A673 (cell line): Measurements from ENCODE around the gene PNLIPRP2. TPM values are rescaled to one million over a fixed set of nuclear protein-coding genes. Genes with fewer than 3 reads are reported as not detected.

ENCODE experiments used
- BruUV-seq: library from RNA; stranded (reverse); fragments of 400-500 nt; replicated peaks from 2 replicates; lab custom pipeline; 2021; lab: Mats Ljungman, UMichigan
- CTCF ChIA-PET: fragments of 300-600 bp; sonication (Branson Sonifier 250); formaldehyde crosslinking; loops from one replicate; lab custom pipeline; 2022; ENCODE audit warnings: antibody characterized with exemption; lab: Charles Lee
- POLR2A ChIA-PET: fragments of 300-600 bp; sonication (Branson Sonifier 250); formaldehyde crosslinking; loops from one replicate; lab custom pipeline; 2022; ENCODE audit warnings: antibody characterized with exemption; ENCODE audit not compliant: low non-redundant PET; lab: Charles Lee
- DNase-seq: peaks from one replicate; pipeline ENCODE4 v3.0.0-alpha.2; 2015; ENCODE audit warnings: low spot score
- H3K27ac ChIP-seq: fragments of 200-600 bp; sonication (generic); 2 replicates; pipeline ENCODE4 v1.5.1; 2016; ENCODE audit warnings: mixed run types, low read depth, mild to moderate bottlenecking, mixed read lengths, antibody characterized with exemption, low read length; ENCODE audit not compliant: poor library complexity, severe bottlenecking
- H3K27me3 ChIP-seq: fragments of 200-600 bp; sonication (generic); replicated peaks from 2 replicates; pipeline ENCODE4 v1.6.1; 2017; ENCODE audit warnings: mixed run types, low read depth, mild to moderate bottlenecking, mixed read lengths, antibody characterized with exemption, low read length; ENCODE audit not compliant: insufficient read depth, poor library complexity
- H3K36me3 ChIP-seq: fragments of 200-600 bp; sonication (generic); 2 replicates; pipeline ENCODE4 v1.6.1; 2016; ENCODE audit warnings: mixed run types, mild to moderate bottlenecking, mixed read lengths, antibody characterized with exemption, low read length; ENCODE audit not compliant: insufficient read depth, poor library complexity, severe bottlenecking
- H3K4me1 ChIP-seq: fragments of 200-600 bp; sonication (generic); 2 replicates; pipeline ENCODE4 v1.6.1; 2017; ENCODE audit warnings: mixed run types, mild to moderate bottlenecking, mixed read lengths, antibody characterized with exemption, low read length; ENCODE audit not compliant: insufficient read depth, poor library complexity, severe bottlenecking
- H3K4me3 ChIP-seq: fragments of 200-600 bp; sonication (generic); 2 replicates; pipeline ENCODE4 v1.5.1; 2016; ENCODE audit warnings: low read depth, mixed run types, mild to moderate bottlenecking, mixed read lengths, low read length; ENCODE audit not compliant: poor library complexity, severe bottlenecking
- H3K9me3 ChIP-seq: fragments of 200-600 bp; sonication (generic); 2 replicates; pipeline ENCODE4 v1.6.1; 2016; ENCODE audit warnings: mixed run types, low read depth, mild to moderate bottlenecking, mixed read lengths, antibody characterized with exemption, low read length; ENCODE audit not compliant: poor library complexity, severe bottlenecking
- CTCF ChIP-seq: fragments of 300-800, 200-600 bp; sonication (generic); conservative IDR thresholded peaks from 2 replicates; pipeline ENCODE4 v1.5.1; 2017; ENCODE audit warnings: low read depth, mild to moderate bottlenecking, antibody characterized with exemption, low read length, moderate library complexity, mixed read lengths
- EZH2 ChIP-seq: fragments of 200-600 bp; sonication (generic); IDR thresholded peaks from 2 replicates; pipeline ENCODE4 v1.6.1; 2017; ENCODE audit warnings: borderline replicate concordance, low read depth, mild to moderate bottlenecking, mixed read lengths, antibody characterized with exemption, low read length; ENCODE audit not compliant: poor library complexity, severe bottlenecking
- intact Hi-C: fragments of 100-400 bp; cut with micrococcal nuclease; formaldehyde crosslinking; loops from one replicate; pipeline ENCODE4 v1.10.0; 2022; ENCODE audit not compliant: unreplicated experiment
- total RNA-seq: library from RNA; stranded (reverse); gene quantifications from 2 replicates; pipeline ENCODE4 v1.2.3, GENCODE V29; 2021

Gene PNLIPRP2
- total RNA-seq, 1 experiment from 2014 or later, result not detected

GRCh38 chr10:116632596-116633215, 12.0 kb downstream of the PNLIPRP2 start:
- no peak for TF ChIP-seq CTCF
- TF ChIP-seq EZH2, result no peak
- BruUV-seq, result no TSS peak

GRCh38 chr10:116633216-116633600, 12.5 kb downstream of the PNLIPRP2 start:
- no peak for DNase-seq
- no peaks in the 10 kb centered on the region for H3K4me1 ChIP-seq
- intact Hi-C loops, result no loop called here
- ChIA-PET CTCF (no interaction called here), POLR2A (no interaction called here)
- H3K27me3 ChIP-seq, result peaks cover 13% of the 10 kb centered on the region
- no peaks in the 10 kb centered on the region for H3K9me3 ChIP-seq
- TF ChIP-seq CTCF (no peak), EZH2 (no peak)
- no peak overlapping the region for H3K4me3 ChIP-seq
- H3K36me3 ChIP-seq, result no peaks in the 10 kb centered on the region
- no TSS peak for BruUV-seq
- H3K27ac ChIP-seq, result no peak overlapping the region

More at GRCh38 chr10:116632596-116633215, 12.0 kb downstream of the PNLIPRP2 start:
- Histone ChIP-seq H3K4me3 (no peak overlapping the region), H3K27me3 (peaks cover 14% of the 10 kb centered on the region), H3K27ac (no peak overlapping the region), H3K9me3 (no peaks in the 10 kb centered on the region), H3K36me3 (no peaks in the 10 kb centered on the region), H3K4me1 (no peaks in the 10 kb centered on the region)
- ChIA-PET POLR2A (no interaction called here), CTCF (no interaction called here)
- DNase-seq, result no peak
- intact Hi-C loops, result no loop called here

GRCh38 chr10:116634126-116634975, 13.6 kb downstream of the PNLIPRP2 start:
- DNase-seq, result no peak
- Histone ChIP-seq H3K4me3 (no peak overlapping the region), H3K9me3 (no peaks in the 10 kb centered on the region), H3K4me1 (no peaks in the 10 kb centered on the region), H3K36me3 (no peaks in the 10 kb centered on the region), H3K27me3 (peaks cover 6% of the 10 kb centered on the region), H3K27ac (no peak overlapping the region)
- CTCF ChIA-PET, result interaction anchor here (0.6 kb wide), 1 partner anchor 14 kb away, joined by 7 read pairs; no protein-coding TSS in a partner anchor
- POLR2A ChIA-PET, result no interaction called here
- no TSS peak for BruUV-seq
- intact Hi-C loops, result no loop called here
- TF ChIP-seq CTCF (no peak), EZH2 (no peak)
